HG02973 (cell line): Measurements from ENCODE around the gene BOLA2B.
"Not testable (repeated sequence)": the region's sequence is repeated elsewhere in the genome, so short reads cannot be mapped to it uniquely, and the experiment has no call there.

ENCODE experiments used
- ATAC-seq: cut with Tn5 transposase; IDR thresholded peaks from one replicate; pipeline ENCODE4 v1.9.1; 2021; ENCODE audit warnings: moderate library complexity; ENCODE audit not compliant: unreplicated experiment

The BOLA2B gene

GRCh38 chr16:30193615-30194014, at the start of gene BOLA2B, which contains the start of gene SLX1A:
TSS of gene BOLA2B (minus strand) at chr16:30193666. CDS start at chr16:30193595, 71 bp downstream.
TSS of gene SLX1A (plus strand) at chr16:30193875. CDS start at chr16:30194085, 210 bp downstream.
- ATAC-seq: peak; percentile 80

GRCh38 chr16:30217082-30217481, 23.6 kb upstream of the BOLA2B start:
- ATAC-seq: not testable (repeated sequence)

GRCh38 chr16:30211414-30211813, 17.9 kb upstream of the BOLA2B start:
- not testable (repeated sequence) for ATAC-seq

- not testable (repeated sequence) for ATAC-seq
Measured at GRCh38 chr16:30209032-30209431, 15.6 kb upstream of the BOLA2B start.

- ATAC-seq: not testable (repeated sequence)
Measured at GRCh38 chr16:30207063-30207704, 13.7 kb upstream of the BOLA2B start.

- ATAC-seq: not testable (repeated sequence)
Measured at GRCh38 chr16:30206252-30206651, 12.8 kb upstream of the BOLA2B start.

GRCh38 chr16:30205541-30206236, 12.2 kb upstream of the BOLA2B start:
- not testable (repeated sequence) for ATAC-seq

GRCh38 chr16:30199608-30200343, 6.3 kb upstream of the BOLA2B start:
- not testable (repeated sequence) for ATAC-seq

- not testable (repeated sequence) for ATAC-seq
Measured at GRCh38 chr16:30199049-30199448, 5.6 kb upstream of the BOLA2B start, which contains the start of gene SULT1A3. TSS of gene SULT1A3 (plus strand) at chr16:30199255. CDS start at chr16:30200729, 1,474 bp downstream.

GRCh38 chr16:30197001-30197400, 3.5 kb upstream of the BOLA2B start:
- ATAC-seq: not testable (repeated sequence)

- peak; percentile 45 for ATAC-seq
Measured at GRCh38 chr16:30194172-30194925, 883 bp upstream of the BOLA2B start.

GRCh38 chr16:30193098-30193497, 368 bp downstream of the BOLA2B start:
- peak; percentile 9 for ATAC-seq

- not testable (repeated sequence) for ATAC-seq
Measured at GRCh38 chr16:30191158-30191557, 2.3 kb downstream of the BOLA2B start.

- ATAC-seq: no peak
Measured at GRCh38 chr16:30187971-30188561, 5.4 kb downstream of the BOLA2B start.

GRCh38 chr16:30187556-30187865, 6.0 kb downstream of the BOLA2B start:
- no peak for ATAC-seq

- no peak for ATAC-seq
Measured at GRCh38 chr16:30186782-30187555, 6.5 kb downstream of the BOLA2B start.

GRCh38 chr16:30186444-30186781, 7.1 kb downstream of the BOLA2B start:
- ATAC-seq: no peak

GRCh38 chr16:30185683-30186421, 7.6 kb downstream of the BOLA2B start:
- ATAC-seq: peak; percentile 29
